NCI-H1694 (cell line): ENCODE data around the gene PHB1.
"Not testable (repeated sequence)": the region's sequence is repeated elsewhere in the genome, so short reads cannot be mapped to it uniquely, and the experiment has no call there.

ENCODE experiments used
- DNase-seq: peaks from one replicate; lab custom pipeline; 2025; lab: John Stamatoyannopoulos, UW

PHB1 gene

DNA sequence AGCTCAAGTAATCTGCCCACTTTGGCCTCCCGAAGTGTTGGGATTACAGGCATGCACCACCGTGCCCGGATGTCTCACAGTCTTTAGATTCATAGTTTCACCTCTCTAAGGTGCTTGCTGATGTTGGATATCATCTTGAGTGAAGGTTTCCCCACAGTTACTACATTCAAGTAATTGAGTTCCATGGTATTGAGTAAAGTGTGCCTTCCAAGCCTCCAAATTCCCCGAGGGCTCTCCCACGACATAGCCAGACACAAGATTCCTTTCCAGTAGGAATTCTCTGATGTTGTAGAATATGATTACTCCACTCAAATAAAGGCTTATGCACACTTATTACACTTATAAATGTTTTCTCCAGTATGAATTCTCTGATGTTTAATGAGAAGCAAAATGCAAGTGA, 36.4 kb downstream of the PHB1 start:
- no peak for DNase-seq

DNA sequence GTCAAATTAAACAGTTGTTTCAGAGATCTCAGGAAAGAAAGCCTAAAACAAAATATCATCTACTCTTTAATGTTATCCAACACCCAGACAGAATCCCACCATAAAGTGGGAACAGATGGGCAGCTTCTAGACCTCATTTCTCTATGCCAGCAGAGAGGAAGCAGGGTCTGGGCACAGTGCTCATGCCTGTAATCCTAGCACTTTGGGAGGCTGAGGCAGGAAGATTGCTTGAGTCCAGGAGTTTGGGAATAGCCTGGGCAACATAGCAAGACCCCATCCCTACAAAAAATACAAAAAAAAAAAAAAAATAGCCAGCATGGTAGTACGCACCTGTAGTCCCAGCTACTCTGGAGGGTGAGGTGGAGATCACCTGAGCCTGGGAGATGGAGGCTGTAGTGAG, 39.1 kb downstream of the PHB1 start:
- no peak for DNase-seq

DNA sequence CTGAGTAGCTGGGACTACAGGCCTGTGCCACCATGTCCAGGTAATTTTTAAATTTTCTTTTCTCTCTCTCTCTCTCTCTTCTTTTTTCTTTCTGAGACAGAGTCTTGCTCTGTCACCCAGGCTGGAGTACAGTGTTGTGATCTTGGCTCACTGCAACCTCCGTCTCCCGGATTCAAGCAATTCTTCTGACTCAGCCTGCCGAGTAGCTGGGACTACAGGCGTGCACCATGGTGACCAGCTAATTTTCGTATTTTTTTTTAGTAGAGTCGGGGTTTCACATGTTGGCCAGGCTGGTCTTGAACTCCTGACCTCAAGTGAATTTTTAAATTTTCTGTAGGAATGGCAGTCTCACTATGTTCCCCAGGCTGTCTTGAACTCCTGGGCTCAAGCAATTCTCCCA, 41.6 kb downstream of the PHB1 start:
- no peak for DNase-seq

DNA sequence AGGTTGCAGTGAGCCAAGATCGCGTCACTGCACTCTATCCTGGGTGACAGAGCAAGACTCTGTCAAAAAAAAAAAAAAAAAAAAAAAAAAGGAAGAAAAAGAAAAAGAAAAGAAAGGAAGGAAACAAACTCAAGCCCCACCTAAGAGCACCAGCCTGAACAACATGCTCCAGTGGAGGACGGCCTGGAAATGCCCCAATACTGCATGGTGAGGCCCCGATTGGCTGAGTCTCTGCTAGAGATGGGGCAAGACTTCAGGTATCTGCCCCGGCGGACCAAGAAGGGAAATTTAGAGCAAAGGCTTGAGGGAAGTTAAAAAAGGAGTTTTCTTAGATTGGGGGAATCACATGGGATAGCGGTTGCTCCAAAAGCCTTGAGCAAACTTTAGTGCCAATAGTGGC, 42.3 kb downstream of the PHB1 start:
- DNase-seq = no peak

DNA sequence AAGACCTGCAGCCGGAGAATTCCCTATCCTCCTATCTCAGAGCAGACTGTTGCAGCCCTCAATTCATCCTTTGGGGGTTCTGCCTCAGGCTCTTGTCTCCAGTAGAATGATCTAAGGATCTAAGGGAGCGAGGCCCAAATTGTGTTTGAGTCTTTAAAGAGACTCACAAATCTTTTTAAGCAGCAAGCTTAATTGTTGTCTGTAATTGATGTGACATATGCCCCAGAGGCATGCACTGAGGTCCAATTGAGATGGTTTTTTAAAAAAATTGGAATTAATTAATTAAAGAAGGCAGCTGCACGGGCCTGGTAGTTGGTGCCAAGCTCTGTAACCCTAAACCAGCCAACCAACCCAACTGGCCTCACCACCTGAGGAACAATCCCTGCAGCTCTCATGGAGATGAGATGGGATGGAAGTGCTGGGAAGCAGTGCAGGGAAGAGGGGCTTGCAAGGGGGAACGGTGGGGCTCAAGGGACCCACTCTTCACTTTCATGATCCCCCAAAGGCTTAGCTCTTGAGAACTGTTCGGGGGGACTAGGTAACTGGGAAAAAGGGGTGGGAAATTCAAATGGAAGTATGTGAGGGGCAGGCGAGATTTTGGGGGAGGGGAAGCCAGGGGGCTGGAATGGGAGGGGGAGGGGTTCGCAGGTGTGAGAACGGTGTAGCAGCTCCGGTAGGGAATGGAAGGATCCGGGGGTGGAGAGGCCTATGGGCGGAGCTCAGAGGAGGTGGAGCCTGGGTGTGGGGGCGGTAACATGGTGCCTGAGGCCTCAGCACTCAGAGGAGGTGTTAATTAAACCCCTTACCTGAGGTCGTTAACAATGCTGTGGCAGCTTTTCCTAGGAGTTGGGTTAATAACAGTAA, 43.5 kb downstream of the PHB1 start:
- DNase-seq = no peak

DNA sequence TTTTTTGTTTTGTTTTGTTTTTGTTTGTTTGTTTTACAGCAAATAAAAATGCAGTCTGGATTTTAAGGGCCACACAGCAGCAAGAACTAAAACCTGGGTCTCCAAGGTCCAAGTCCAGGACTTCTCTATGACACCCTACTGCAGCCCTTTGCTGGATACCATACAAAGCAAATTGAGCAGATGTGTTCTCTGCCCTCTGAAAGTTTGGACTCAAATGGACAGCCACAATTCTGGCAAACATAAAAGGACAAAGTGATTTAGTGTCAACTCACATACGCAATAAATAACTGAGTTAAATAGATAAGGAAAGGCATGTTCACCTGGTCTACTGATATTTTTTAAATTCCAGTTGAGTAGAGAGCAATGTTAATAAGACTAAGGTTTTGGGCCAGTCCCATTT, 44.9 kb downstream of the PHB1 start:
- no peak for DNase-seq

DNA sequence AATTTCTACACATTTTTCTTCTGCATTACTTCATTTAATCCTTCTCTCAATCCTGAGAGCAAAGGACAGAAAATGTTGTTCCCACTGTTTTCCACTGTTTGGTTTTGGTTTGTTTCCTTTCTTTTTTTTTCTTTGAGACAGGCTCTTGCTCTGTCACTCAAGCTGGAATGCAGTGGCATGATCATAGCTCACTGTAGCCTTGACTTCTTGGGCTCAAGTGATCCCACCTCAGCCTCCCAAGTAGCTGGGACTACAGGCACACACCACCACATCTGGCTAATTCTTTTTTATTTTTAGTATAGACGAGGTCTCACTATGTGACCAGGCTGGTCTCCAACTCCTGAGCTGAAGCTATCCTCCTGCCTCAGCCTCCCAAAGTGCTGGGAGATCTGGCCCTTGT, 45.6 kb downstream of the PHB1 start:
- DNase-seq = no peak

DNA sequence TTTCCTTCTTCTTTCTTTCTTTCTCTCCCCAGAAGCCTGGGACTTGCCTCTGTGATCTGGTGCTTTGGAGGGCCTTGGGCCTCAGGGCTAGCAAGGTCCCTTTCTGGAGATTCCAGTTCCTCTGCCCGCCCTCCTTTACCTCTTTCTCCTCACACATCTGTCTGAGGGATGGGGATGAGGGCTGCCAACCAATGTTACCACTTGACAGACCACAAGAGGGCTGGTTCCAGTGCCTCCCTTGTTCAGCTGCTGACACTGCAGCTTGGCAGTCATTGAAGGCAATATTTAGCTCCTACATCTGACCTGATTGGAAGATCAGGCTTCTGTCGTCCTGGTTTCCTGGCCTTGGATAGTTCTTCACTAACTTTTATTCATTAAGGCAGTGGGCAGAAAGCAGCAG, 49.0 kb downstream of the PHB1 start:
- DNase-seq = peak; percentile 56

DNA sequence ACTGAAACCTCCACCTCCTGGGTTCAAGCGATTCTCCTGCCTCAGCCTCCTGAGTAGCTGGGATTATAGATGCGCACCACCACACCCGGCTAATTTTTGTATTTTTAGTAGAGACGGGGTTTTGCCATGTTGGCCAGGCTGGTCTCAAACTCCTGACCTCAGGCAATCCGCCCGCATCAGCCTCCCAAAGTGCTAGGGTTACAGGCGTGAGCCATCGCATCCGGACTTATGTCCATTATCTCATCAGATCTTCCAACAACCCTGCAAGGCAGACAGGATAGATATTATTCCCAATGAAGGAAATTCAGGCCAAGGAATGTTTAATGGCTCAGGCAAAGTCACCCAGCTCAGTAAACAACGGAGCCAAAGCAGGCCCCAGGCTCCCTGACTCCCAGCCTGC, 49.6 kb downstream of the PHB1 start:
- DNase-seq = not testable (repeated sequence)

DNA sequence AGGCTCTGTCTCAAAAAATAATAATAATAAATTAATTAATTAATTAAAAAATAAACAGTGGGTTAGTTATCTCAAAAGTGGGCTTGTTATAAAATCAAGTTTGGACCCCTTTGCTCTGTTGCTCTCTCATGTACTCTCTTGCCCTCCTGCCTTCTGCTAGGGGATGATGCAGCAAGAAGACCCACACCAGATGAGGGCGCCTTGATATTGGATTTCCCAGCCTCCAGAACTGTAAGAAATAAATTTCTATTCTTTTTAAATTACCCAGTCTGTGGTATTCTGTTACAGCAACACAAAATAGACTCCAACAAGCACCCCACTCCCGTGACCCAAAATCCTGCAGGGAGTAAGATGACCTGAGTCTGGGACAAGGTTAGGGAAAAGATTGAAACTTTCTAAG, 50.6 kb downstream of the PHB1 start:
- DNase-seq = no peak

DNA sequence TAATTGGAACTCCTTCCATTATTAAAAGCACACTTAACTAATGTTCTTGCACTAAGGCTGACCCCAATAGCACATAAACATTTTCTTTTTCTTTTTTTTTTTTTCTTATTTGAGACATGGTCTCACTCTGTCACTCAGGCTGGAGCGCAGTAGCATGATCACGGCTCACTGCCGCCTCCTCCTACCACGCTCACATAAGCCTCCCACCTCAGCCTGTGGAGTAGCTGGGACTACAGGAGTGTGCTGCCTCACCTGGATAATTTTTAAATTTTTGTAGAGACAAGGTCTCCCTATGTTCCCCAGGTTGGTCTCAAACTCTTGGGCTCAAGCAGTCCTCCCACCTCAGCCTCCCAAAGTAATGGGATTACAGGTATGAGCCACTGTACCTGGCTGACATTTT, 51.4 kb downstream of the PHB1 start:
- DNase-seq = no peak

DNA sequence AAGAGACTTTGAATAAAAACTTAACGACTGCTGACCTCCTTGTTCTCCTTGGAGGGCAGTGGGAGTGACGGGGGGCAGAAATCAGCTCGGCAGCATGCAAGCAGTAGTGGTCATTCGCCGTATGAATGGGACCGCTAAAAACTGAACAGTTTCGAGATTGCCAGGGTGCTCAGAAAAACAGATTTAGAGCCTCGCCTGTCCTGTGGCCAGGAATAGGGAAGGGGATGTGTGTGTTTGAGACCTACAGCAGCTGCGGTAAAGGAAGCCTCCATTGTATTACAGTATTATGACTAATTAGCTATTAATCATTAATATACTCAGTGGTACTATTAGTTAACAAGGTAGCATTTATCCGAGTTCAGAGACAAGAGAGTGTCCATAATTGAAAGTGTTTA, 52.0 kb downstream of the PHB1 start:
- no peak for DNase-seq

DNA sequence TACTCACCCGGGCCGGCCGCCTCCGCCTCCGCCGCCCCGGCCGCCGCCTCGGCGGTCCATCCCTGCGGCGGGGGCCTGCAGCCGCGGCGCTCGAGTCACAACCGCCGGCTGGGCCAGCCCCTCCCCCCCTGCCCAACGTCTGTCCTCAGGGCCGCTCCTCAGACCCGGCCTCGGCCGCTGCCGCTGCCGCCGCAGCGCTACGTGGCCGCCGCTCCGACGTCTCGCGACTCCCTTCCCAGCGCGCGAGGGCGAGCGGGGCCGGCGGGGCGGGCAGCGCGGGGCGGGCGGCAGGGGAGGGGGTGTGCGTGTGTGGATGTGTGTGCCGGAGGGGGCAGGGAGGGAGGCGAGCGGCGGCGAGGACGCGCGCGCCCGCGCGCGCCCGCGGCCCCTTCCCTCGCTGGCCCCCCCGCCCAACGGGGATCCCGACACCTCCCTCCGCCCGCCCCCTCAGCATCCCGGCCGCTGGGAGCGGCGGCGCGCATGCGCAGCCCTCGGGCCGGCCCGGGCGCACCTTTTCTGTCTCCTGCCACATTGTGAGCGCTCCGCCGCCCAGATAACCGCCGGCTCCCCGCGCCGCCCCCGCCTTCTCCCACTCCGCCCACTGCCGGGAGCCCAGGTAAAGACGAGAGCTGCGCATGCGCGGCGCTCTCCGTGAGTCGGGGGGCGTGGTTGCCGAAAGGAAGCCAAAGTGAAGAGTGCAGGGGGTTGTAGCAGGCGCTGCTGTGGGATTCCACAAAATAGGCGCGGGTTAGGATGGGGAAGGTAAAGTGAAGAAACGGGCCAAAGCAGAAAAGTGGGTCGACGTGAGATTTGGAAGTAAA, 52.6 kb downstream of the PHB1 start, which contains the start of gene ZNF652:
Gene ZNF652, minus strand, starts transcription at position 349 of the 821 bp plus-strand sequence. CDS start 44,525 bp downstream, outside the sequence.
- peak; percentile 92 for DNase-seq

DNA sequence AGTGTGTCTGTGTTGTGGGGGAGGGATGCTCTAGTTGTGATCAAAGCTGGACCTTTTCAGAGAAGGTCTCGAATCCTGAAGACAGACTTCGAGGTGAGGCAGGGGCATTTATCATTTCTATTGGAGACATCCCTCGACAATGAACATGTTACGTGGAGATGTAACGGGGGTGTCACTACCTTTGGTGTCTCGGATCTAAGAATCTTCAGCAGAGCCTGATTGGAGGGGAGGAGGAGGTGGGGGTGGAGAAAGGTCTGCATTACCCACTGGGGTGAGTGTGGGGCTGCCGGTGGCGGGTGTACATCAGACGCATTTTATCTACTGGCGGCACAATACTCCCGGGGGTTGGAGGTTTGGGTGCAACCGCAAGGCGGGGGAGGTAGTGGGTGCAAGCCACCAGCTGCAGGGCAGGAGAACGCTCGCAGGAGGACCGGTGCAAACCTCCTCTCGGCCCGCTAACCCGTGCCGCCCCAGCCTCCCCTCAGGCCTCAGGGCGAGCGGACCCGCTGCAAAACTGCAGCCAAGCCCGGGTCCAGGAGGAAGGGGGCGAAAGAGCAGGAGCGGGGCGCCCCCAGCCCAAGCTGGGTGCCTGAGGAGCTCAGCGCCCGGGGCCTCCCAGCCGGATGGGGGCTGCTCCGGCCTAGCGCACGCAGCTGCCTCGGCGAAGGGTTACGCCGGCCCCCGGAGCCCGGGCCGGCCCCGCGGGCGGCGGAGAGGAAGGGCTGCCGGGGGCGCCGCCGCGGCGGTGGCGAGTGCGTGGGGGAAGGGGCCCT, 53.4 kb downstream of the PHB1 start:
- no peak for DNase-seq

DNA sequence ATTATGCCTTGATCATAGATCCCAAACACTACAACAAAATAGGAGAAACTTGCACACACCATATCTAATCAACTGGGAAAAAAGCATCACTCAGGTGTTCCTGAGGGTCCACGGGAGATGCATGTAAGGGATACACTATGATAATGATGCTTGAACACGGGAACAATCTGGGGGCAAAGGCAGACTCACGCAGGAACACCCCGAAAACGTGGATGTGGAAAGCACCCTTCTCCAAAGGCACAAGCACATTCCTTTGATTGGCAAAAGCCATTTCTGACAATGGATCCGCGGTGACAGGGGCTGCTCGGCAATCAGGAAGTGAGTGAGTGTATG, 53.9 kb downstream of the PHB1 start:
- no peak for DNase-seq

DNA sequence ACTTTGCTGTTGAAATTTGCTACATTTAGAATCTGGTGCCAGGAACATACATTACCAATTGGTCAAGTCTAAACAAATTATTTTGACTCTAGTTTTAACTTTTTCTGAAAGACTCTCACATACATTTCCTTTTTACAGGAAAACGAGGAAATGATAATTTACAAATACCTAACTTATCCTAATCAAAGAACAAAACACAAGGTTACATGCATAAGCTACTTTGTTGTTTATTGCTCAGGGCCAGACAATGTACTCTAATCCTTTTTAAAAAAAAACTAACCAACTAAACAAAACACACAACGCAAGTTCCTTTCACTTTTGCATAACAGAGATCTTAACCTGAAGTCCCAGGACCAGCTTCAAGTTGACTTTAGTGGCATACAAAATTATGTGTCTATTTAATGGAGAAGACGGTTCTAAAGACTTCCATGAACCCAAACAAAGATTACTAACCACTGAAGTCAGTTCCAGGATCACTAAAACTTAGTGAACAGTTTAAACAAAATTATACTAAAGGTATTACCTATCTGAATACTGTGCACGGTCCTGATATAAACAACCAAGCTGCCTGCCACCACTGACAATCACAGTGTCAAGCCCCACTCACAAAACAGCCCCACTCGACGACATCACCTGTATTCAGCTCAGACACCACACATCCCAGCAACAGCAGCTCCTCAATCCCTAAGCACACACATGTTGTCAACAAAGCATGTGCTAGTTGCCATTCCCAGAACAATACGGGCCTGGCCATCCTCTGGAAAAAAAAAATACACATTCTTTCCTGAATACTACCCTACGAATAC, 54.5 kb downstream of the PHB1 start:
- DNase-seq = no peak

DNA sequence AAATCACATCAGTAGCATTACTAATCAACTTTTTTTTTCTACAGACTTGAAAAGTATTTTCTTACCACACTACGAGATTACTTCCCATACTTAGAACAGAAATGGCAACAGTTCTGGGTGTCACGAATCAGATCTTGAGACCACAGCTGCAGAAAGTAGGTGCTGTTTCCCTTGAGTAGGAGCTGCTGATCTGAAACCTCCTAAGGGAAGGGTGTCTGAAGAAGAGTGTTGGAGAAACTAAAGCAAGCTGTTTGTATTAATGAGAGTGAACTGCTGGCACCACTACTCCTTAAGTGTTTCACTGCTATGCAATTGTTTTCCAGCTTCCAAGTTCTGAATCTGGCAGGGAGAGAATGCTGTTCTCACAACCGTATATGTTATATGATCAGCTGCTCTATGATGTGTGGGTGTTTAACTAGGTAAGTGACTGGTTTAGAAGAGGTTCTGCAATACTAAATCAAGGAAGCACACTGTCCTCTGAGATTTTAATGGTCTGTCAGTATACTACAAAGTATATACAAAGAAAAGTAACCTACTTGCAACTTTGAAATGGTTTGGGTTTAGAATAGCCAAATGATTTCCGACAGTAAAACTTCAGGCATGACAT, 55.9 kb downstream of the PHB1 start:
- DNase-seq = no peak

DNA sequence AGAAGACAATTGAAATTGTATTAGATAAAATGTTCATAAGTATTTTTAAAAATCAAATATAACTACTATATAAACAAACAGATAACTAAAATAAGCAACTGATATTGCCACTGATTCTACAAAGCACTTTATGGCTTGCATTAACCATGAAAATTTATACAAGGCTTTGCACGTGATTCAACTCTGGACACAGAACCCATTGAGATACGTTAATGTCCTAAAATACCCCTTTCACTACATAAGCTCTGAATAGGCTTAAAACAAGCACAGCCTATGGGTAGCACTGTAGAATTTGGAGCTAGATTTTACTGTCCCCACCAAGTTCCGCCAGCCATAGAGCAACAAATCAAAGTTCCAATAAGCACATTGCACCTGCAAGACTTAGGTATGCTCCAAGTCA, 57.2 kb downstream of the PHB1 start:
- DNase-seq = no peak

DNA sequence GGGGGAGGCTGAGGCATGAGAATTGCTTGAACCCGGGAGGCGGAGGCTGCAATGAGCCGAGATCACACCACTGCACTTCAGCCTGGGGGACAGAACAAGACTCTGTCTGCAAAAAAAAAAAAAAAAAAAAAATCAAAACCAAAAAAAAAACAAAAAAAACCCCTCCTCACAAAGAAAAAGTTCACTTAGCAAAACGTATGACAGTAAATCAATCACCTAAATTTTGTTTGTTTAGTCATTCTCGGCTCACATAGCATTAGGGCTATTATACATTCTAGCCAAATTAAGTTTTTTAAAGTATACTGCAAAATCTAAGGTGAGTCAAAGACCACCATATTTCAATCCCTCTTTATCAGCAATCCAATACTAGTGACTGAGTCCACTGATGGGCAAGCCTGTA, 58.4 kb downstream of the PHB1 start:
- DNase-seq = no peak
